GM19467 (cell line): ENCODE measurements around the gene GMDS.

Experiments
- ATAC-seq: cut with Tn5 transposase; IDR thresholded peaks from one replicate; pipeline ENCODE4 v1.9.1; 2021; ENCODE audit warnings: mild to moderate bottlenecking, moderate library complexity; ENCODE audit not compliant: unreplicated experiment

Gene GMDS

GRCh38 chr6:1952740-1953360 is 292.6 kb downstream of the GMDS start:
- ATAC-seq, result no peak

- no peak for ATAC-seq
These were observed 294.8 kb downstream of the GMDS start for GRCh38 chr6:1950631-1951030.

GRCh38 chr6:1949538-1949937 is 295.9 kb downstream of the GMDS start:
- ATAC-seq, result no peak

- ATAC-seq, result no peak
These were observed 297.5 kb downstream of the GMDS start for GRCh38 chr6:1947922-1948321.

GRCh38 chr6:1946583-1946982 is 298.8 kb downstream of the GMDS start:
- ATAC-seq, result no peak

GRCh38 chr6:1945235-1945832 is 300.1 kb downstream of the GMDS start:
- no peak for ATAC-seq

GRCh38 chr6:1942834-1943233 is 302.6 kb downstream of the GMDS start:
- no peak for ATAC-seq

- no peak for ATAC-seq
These were observed 303.9 kb downstream of the GMDS start for GRCh38 chr6:1941534-1941933.

- ATAC-seq, result peak; percentile 59
These were observed 305.0 kb downstream of the GMDS start for GRCh38 chr6:1940381-1940780.

- no peak for ATAC-seq
These were observed 312.1 kb downstream of the GMDS start for GRCh38 chr6:1933292-1933691.

- no peak for ATAC-seq
These were observed 313.6 kb downstream of the GMDS start for GRCh38 chr6:1931817-1932216.

- ATAC-seq, result no peak
These were observed 315.0 kb downstream of the GMDS start for GRCh38 chr6:1930356-1930755.

- ATAC-seq, result no peak
These were observed 315.5 kb downstream of the GMDS start for GRCh38 chr6:1929931-1930330.

GRCh38 chr6:1925743-1926430 is 319.5 kb downstream of the GMDS start:
- ATAC-seq, result no peak

GRCh38 chr6:1923449-1923848 is 322.0 kb downstream of the GMDS start:
- no peak for ATAC-seq

GRCh38 chr6:1917626-1918371 is 327.6 kb downstream of the GMDS start:
- no peak for ATAC-seq

GRCh38 chr6:1916334-1917070 is 328.9 kb downstream of the GMDS start:
- no peak for ATAC-seq

GRCh38 chr6:1915226-1915625 is 330.2 kb downstream of the GMDS start:
- no peak for ATAC-seq

- no peak for ATAC-seq
These were observed 331.8 kb downstream of the GMDS start for GRCh38 chr6:1913577-1913976.

- no peak for ATAC-seq
These were observed 332.7 kb downstream of the GMDS start for GRCh38 chr6:1912731-1913130.

GRCh38 chr6:1911474-1911873 is 333.9 kb downstream of the GMDS start:
- ATAC-seq, result no peak
